NT2/D1 (cell line): ENCODE data around the gene ANKRD33.

ENCODE experiments used
- DNase-seq: peaks from one replicate; pipeline ENCODE4 v3.0.0-alpha.2; 2011; ENCODE audit warnings: low read depth, low spot score
- H3K27me3 ChIP-seq: 2 replicates; pipeline ENCODE4 v1.6.0; 2011; ENCODE audit warnings: mild to moderate bottlenecking; ENCODE audit not compliant: insufficient read length, insufficient read depth
- H3K36me3 ChIP-seq: 2 replicates; pipeline ENCODE4 v1.6.1; 2011; ENCODE audit warnings: mild to moderate bottlenecking, low read length, mixed read lengths; ENCODE audit not compliant: insufficient read depth, insufficient read length
- H3K4me1 ChIP-seq: 2 replicates; pipeline ENCODE4 v1.5.1; 2011; ENCODE audit not compliant: insufficient read depth, insufficient read length
- H3K4me3 ChIP-seq: 2 replicates; pipeline ENCODE4 v1.5.1; 2011; ENCODE audit warnings: low read depth; ENCODE audit not compliant: insufficient read length
- H3K9ac ChIP-seq: 2 replicates; pipeline ENCODE4 v1.6.0; 2011; ENCODE audit warnings: low read depth; ENCODE audit not compliant: insufficient read length
- H3K9me3 ChIP-seq: 2 replicates; pipeline ENCODE4 v1.5.1; 2011; ENCODE audit warnings: mild to moderate bottlenecking, low read length; ENCODE audit not compliant: insufficient read depth
- SUZ12 ChIP-seq: IDR thresholded peaks from 2 replicates; pipeline ENCODE4 v1.6.1; 2011; ENCODE audit not compliant: insufficient read length, insufficient read depth; ENCODE audit errors: extremely low read depth
- YY1 ChIP-seq: IDR thresholded peaks from 2 replicates; pipeline ENCODE4 v1.6.1; 2011; ENCODE audit not compliant: insufficient read length, insufficient read depth
- ZNF274 ChIP-seq: IDR thresholded peaks from 2 replicates; pipeline ENCODE4 v1.6.1; 2011; ENCODE audit warnings: mild to moderate bottlenecking, low read depth, low read length

The ANKRD33 gene

DNA sequence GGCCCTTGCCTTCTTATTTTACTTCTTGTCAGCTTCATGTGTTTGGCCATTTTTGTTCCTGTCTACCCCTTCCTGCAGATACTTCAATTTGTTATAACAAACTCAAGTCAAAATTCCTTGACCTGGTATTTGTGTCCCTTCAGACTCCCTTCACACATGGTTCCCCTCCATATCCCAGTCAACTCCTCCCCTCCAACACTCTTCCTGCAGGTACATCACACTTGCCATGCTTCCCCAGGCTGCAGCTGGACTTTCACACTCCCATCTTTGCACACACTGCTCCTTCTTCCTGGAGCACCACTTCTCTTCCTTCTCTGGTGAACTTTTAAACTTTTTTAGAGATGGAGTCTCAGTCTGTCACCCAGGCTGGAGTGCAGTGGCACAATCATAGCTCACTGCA, 20.5 kb upstream of the ANKRD33 start:
- no peak overlapping the region for H3K9ac ChIP-seq
- TF ChIP-seq SUZ12 (no peak), YY1 (no peak), ZNF274 (no peak)
- H3K36me3 ChIP-seq: no peaks in the 10 kb centered on the region
- DNase-seq: no peak
- H3K4me1 ChIP-seq: peaks cover 38% of the 10 kb centered on the region
- H3K9me3 ChIP-seq: no peaks in the 10 kb centered on the region
- peaks cover 28% of the 10 kb centered on the region for H3K27me3 ChIP-seq
- H3K4me3 ChIP-seq: no peak overlapping the region

DNA sequence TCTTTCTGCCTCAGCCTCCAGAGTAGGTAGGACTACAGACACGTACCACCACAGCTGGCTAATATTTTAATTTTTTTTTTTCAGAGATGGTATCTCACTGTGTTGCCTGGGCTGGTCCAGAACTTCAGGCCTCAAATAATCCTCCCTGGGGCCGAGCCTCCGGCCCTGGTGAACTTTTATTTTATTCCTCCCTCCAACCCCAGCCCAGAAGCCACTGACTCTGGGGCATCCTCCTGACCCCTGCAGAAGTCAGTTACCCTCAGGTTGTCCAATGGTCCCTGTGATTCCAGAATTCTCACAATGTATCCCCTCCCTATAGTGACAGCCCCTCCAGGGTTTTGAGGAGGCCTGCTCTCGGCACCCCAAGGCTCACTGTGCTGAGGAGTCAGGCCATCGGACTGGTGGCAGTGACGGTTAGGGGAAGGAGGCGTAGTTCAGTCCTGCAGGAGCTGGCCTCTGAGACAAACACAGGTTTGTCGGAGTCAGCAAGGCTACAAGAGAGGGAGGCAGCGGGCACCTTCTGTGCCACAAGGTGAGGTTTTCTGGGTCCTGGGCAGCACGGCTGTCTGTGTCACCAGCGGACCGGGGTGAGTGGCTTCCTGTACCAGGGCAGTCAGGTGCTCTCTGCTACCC, 20.0 kb upstream of the ANKRD33 start:
- H3K9ac ChIP-seq: peak overlapping the region; percentile 96
- no peaks in the 10 kb centered on the region for H3K36me3 ChIP-seq
- no peak for DNase-seq
- no peak for TF ChIP-seq YY1
- no peak overlapping the region for H3K4me3 ChIP-seq
- H3K9me3 ChIP-seq: no peaks in the 10 kb centered on the region
- H3K4me1 ChIP-seq: peaks cover 38% of the 10 kb centered on the region
- H3K27me3 ChIP-seq: peaks cover 28% of the 10 kb centered on the region

DNA sequence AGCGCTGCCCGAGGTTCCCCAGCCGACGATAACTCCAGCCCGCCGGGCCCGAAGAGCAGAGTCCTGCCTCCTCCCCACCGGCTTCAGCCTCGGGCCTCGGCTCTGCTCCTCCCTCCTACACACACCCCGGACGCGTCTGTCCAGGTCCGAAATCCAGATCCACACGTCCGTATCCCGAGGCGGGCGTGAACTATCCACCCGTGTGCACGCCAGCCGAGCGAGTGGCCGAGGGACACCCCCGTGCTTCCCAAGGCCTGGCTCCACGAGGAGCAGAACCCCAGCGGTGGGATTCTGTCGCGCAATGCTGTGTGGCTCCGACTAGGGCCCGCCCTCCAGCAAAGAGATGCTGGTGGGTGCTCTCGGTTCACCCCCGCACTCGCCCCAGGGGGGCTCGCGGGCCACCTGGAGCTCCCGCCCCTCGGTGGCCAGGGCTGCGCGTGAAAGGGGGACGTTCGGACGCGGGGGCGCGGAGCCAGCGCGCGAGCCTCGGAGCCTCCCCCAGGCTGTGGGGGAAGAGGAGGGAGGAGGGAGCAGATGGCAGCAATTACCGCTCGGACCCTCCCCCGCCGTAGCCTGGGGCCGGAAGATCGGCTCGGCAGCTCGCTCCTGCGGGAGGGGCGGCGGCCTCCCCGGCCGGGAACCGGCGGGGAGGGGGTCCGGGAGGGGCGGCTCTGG, 18.9 kb upstream of the ANKRD33 start:
- Histone ChIP-seq H3K9me3 (no peaks in the 10 kb centered on the region), H3K4me3 (peak overlapping the region; percentile 70), H3K9ac (peak overlapping the region; percentile 96), H3K4me1 (peaks cover 45% of the 10 kb centered on the region), H3K27me3 (peaks cover 28% of the 10 kb centered on the region), H3K36me3 (no peaks in the 10 kb centered on the region)
- TF ChIP-seq YY1 (no peak), SUZ12 (no peak), ZNF274 (no peak)
- no peak for DNase-seq

DNA sequence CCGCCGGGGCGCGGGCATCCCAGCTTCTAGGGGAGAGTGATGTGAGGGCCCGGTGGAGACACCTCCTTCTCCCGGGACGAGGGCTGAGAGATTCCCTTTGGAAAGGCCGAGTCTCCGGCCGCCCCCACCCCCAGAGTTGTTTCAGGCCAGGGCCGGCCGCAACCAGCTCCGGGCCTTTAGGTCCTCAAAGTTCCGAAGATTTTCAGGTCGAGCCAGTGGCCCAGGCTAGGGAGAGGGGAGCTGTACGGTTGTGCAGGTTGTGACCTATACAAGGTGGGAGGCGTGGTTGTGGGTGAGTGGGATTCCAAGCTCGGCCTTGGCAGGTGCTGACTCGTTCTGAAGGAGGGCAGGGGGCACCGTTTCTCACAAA, 18.4 kb upstream of the ANKRD33 start:
- Histone ChIP-seq H3K4me3 (peak overlapping the region; percentile 70), H3K9ac (peak overlapping the region; percentile 96), H3K4me1 (peaks cover 45% of the 10 kb centered on the region), H3K9me3 (no peaks in the 10 kb centered on the region), H3K36me3 (no peaks in the 10 kb centered on the region), H3K27me3 (peaks cover 28% of the 10 kb centered on the region)
- no peak for DNase-seq
- TF ChIP-seq ZNF274 (no peak), YY1 (no peak), SUZ12 (no peak)

DNA sequence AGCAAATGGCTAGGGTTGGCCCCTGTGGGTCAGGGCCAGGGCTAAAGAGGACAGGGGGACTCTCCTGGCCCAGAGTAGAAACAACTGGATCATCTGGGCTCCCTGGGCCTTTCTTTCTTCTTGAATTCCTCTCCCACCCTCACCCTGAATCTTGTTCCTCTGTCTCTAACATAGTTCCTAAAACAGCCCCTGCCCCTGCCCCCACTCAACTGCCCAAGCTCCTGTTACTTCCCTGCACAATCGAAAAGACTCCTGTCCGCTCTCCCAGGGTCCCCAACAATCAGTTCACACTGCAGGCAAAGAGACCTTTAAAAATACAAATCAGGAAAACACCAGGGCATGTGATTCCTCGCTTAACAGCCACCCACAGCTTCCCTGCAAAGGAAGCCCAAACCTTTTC, 18.0 kb upstream of the ANKRD33 start:
- Histone ChIP-seq H3K9me3 (no peaks in the 10 kb centered on the region), H3K36me3 (no peaks in the 10 kb centered on the region), H3K9ac (peak overlapping the region; percentile 96), H3K4me1 (peaks cover 42% of the 10 kb centered on the region), H3K4me3 (peak overlapping the region; percentile 70), H3K27me3 (peaks cover 28% of the 10 kb centered on the region)
- no peak for DNase-seq
- TF ChIP-seq YY1 (no peak), SUZ12 (no peak), ZNF274 (no peak)

DNA sequence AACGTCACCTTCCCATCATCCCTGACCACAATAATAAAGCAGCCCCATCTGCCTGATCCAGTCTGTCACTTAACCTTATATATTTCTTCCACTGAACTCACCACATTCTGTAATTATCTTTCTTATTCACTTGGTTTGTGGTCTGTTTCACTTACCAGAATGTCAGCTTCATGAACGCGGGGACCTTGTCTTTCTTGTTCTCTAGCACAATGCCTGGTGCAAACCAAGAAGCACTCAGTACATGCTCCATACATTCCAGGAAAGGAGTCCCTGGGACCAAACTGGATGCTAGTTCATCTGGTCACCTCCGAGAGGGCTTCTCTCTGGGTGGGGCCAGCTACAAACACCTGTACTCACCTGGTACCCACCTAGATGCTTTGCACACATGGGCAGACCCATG, 17.4 kb upstream of the ANKRD33 start:
- TF ChIP-seq YY1 (no peak), ZNF274 (no peak), SUZ12 (no peak)
- peak overlapping the region; percentile 96 for H3K9ac ChIP-seq

DNA sequence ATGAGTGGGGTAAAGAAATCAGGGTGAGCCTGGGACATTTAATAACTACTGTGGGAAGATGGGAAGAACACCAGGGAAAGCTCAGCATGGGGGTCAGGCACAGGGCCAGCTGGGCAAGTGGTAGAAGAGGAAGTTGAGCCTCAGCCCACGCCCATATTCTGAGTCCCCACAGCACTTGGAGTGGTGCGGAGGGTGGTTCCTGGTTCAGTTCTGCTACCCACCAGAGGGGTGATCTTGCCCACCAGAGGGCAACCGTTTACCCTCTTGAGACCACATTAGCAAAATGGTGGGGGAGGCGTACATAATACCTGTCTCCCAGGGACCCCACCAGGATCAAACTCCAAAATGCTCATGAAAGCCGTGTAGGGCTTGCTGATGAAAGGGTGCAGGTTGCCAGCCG, 16.8 kb upstream of the ANKRD33 start:
- no peak overlapping the region for H3K9ac ChIP-seq
- TF ChIP-seq ZNF274 (no peak), SUZ12 (no peak), YY1 (no peak)
- H3K9me3 ChIP-seq: no peaks in the 10 kb centered on the region
- H3K36me3 ChIP-seq: no peaks in the 10 kb centered on the region
- no peak overlapping the region for H3K4me3 ChIP-seq
- DNase-seq: no peak
- peaks cover 33% of the 10 kb centered on the region for H3K4me1 ChIP-seq
- peaks cover 28% of the 10 kb centered on the region for H3K27me3 ChIP-seq

More for the DNA sequence above, 17.4 kb upstream of the ANKRD33 start:
- Histone ChIP-seq H3K36me3 (no peaks in the 10 kb centered on the region), H3K4me3 (no peak overlapping the region), H3K4me1 (peaks cover 36% of the 10 kb centered on the region), H3K9me3 (no peaks in the 10 kb centered on the region), H3K27me3 (peaks cover 28% of the 10 kb centered on the region)
- no peak for DNase-seq
